ENCODE results near the gene EXOC1L. TPM values are rescaled to one million over a fixed set of nuclear protein-coding genes. Genes with fewer than 3 reads are reported as not detected.

The EXOC1L gene
- not detected for total RNA-seq (2021; fragmentation: NEBNext Ultra II Directional; extraction: Animal tissue kit (Norgen Biotek cat#: 25700))
- long read RNA-seq, result 0 reads

GRCh38 chr4:55819634-55820033 lies at the start of gene EXOC1L:
Gene EXOC1L, plus strand, starts transcription at chr4:55819790. Its CDS starts 237 bp downstream, at chr4:55820027.
- Mint-ChIP-seq H3K4me3 (peak within 1 kb of the TSS; percentile 67; the same call in 1 of the 2 replicates), H3K4me1 (ENCODE audit: low read depth) (no peaks in the 10 kb centered on the region), H3K27ac (no peak within 1 kb of the TSS), H3K27me3 (ENCODE audit: insufficient read depth) (peaks cover 4% of the 10 kb centered on the region), H3K9me3 (no peaks in the 10 kb centered on the region), H3K36me3 (ENCODE audit: low read depth) (no peaks in the 10 kb centered on the region)
- no peak for TF ChIP-seq CTCF (IDR thresholded peaks at IDR 0.05)
- DNase-seq, result no peak

- peaks cover 3% of the 10 kb centered on the region for H3K27me3 Mint-ChIP-seq (ENCODE audit: insufficient read depth)
Observed at GRCh38 chr4:55770662-55771061, 48.9 kb upstream of the EXOC1L start.

GRCh38 chr4:55781341-55781740 lies 38.2 kb upstream of the EXOC1L start:
- no peaks in the 10 kb centered on the region for H3K27me3 Mint-ChIP-seq (ENCODE audit: insufficient read depth)
- H3K4me1 Mint-ChIP-seq (ENCODE audit: low read depth), result no peaks in the 10 kb centered on the region
- TF ChIP-seq CTCF (IDR thresholded peaks at IDR 0.05), result no peak
- no peak overlapping the region for H3K4me3 Mint-ChIP-seq
- no peaks in the 10 kb centered on the region for H3K36me3 Mint-ChIP-seq (ENCODE audit: low read depth)
- H3K27ac Mint-ChIP-seq, result no peak overlapping the region
- no peak for DNase-seq
- no peaks in the 10 kb centered on the region for H3K9me3 Mint-ChIP-seq

More at GRCh38 chr4:55770662-55771061, 48.9 kb upstream of the EXOC1L start:
- H3K36me3 Mint-ChIP-seq (ENCODE audit: low read depth), result no peaks in the 10 kb centered on the region
- TF ChIP-seq CTCF (IDR thresholded peaks at IDR 0.05), result no peak
- no peak overlapping the region for H3K4me3 Mint-ChIP-seq
- H3K27ac Mint-ChIP-seq, result no peak overlapping the region
- no peaks in the 10 kb centered on the region for H3K9me3 Mint-ChIP-seq
- no peak for DNase-seq
- H3K4me1 Mint-ChIP-seq (ENCODE audit: low read depth), result peaks cover 8% of the 10 kb centered on the region; the same call in 1 of the 2 replicates

GRCh38 chr4:55781812-55782211 lies 37.8 kb upstream of the EXOC1L start:
- Mint-ChIP-seq H3K4me3 (no peak overlapping the region), H3K4me1 (ENCODE audit: low read depth) (no peaks in the 10 kb centered on the region), H3K36me3 (ENCODE audit: low read depth) (no peaks in the 10 kb centered on the region), H3K27ac (no peak overlapping the region), H3K27me3 (ENCODE audit: insufficient read depth) (no peaks in the 10 kb centered on the region), H3K9me3 (no peaks in the 10 kb centered on the region)
- no peak for DNase-seq
- TF ChIP-seq CTCF (IDR thresholded peaks at IDR 0.05), result no peak

GRCh38 chr4:55783584-55783983 lies 36.0 kb upstream of the EXOC1L start:
- H3K27me3 Mint-ChIP-seq (ENCODE audit: insufficient read depth), result no peaks in the 10 kb centered on the region
- no peak overlapping the region for H3K4me3 Mint-ChIP-seq
- no peak overlapping the region for H3K27ac Mint-ChIP-seq
- TF ChIP-seq CTCF (IDR thresholded peaks at IDR 0.05), result no peak
- no peak for DNase-seq
- H3K36me3 Mint-ChIP-seq (ENCODE audit: low read depth), result no peaks in the 10 kb centered on the region
- H3K4me1 Mint-ChIP-seq (ENCODE audit: low read depth), result no peaks in the 10 kb centered on the region
- H3K9me3 Mint-ChIP-seq, result no peaks in the 10 kb centered on the region

- Mint-ChIP-seq H3K27ac (no peak overlapping the region), H3K4me3 (no peak overlapping the region), H3K4me1 (ENCODE audit: low read depth) (no peaks in the 10 kb centered on the region), H3K36me3 (ENCODE audit: low read depth) (no peaks in the 10 kb centered on the region), H3K9me3 (no peaks in the 10 kb centered on the region), H3K27me3 (ENCODE audit: insufficient read depth) (peaks cover 2% of the 10 kb centered on the region; the same call in 1 of the 2 replicates)
- DNase-seq, result no peak
- TF ChIP-seq CTCF (IDR thresholded peaks at IDR 0.05), result no peak
Observed at GRCh38 chr4:55784747-55785146, 34.8 kb upstream of the EXOC1L start.
